Omental fat pad (tissue), 4 donors: ENCODE results near the gene ABCD1. TPM values are rescaled to one million over a fixed set of nuclear protein-coding genes. Genes with fewer than 3 reads are reported as not detected.
"Not testable (repeated sequence)": the region's sequence is repeated elsewhere in the genome, so short reads cannot be mapped to it uniquely, and the experiment has no call there.

Source experiments
- ATAC-seq: fragments of 150-250 bp; one replicate; pipeline ENCODE4 v1.9.1; 2016; ENCODE audit warnings: mild to moderate bottlenecking, moderate library complexity; ENCODE audit not compliant: low FRiP score
- DNase-seq: peaks from one replicate; pipeline ENCODE4 v3.0.0-alpha.2; 2019; ENCODE audit warnings: low spot score
- CTCF ChIP-seq, 3 donors: fragments of 450-650 bp; IDR thresholded peaks; one replicate each; pipeline ENCODE4 v1.5.1; 2016 to 2017; ENCODE audit warnings: antibody characterized with exemption in 3 of 3, mild to moderate bottlenecking in 3 of 3, moderate library complexity in 2 of 3
- total RNA-seq, 4 donors: library from RNA; depleted of rRNA; stranded (reverse); fragments of >200 nt; gene quantifications; one replicate each; pipeline ENCODE4 v1.1.0, GENCODE V29; 2016

Gene ABCD1
- total RNA-seq, 4 donors from 2014 or later: 17.5 to 38.9 (median 23.4) TPM

- DNase-seq (no peak), ATAC-seq (no peak)
- no peak for TF ChIP-seq CTCF (IDR thresholded peaks at IDR 0.05)
Observed at GRCh38 chrX:153703036-153703370, 21.7 kb upstream of the ABCD1 start.

- ATAC-seq: no peak
- no peak for DNase-seq
- TF ChIP-seq CTCF (IDR thresholded peaks at IDR 0.05): no peak
Observed at GRCh38 chrX:153704021-153704526, 20.6 kb upstream of the ABCD1 start.

GRCh38 chrX:153704631-153705402 is 19.8 kb upstream of the ABCD1 start:
- DNase-seq, ATAC-seq: not testable (repeated sequence)

- not testable (repeated sequence) for ATAC-seq, DNase-seq
Observed at GRCh38 chrX:153705403-153706060, 19.1 kb upstream of the ABCD1 start.

GRCh38 chrX:153706799-153707198 is 17.9 kb upstream of the ABCD1 start:
- DNase-seq (no peak), ATAC-seq (no peak)
- TF ChIP-seq CTCF (IDR thresholded peaks at IDR 0.05): no peak

GRCh38 chrX:153707406-153707805 is 17.2 kb upstream of the ABCD1 start:
- no peak for TF ChIP-seq CTCF (IDR thresholded peaks at IDR 0.05)
- no peak for DNase-seq
- no peak for ATAC-seq

- no peak for DNase-seq
- no peak for TF ChIP-seq CTCF (IDR thresholded peaks at IDR 0.05)
- ATAC-seq: peak; percentile 41
Observed at GRCh38 chrX:153708415-153708814, 16.2 kb upstream of the ABCD1 start.
